Liver (tissue), 9 donors: ENCODE measurements around the gene PHIP. TPM values are rescaled to one million over a fixed set of nuclear protein-coding genes. Genes with fewer than 3 reads are reported as not detected.

Source experiments
- DNase-seq: peaks from one replicate; pipeline ENCODE4 v3.0.0-alpha.2; 2017; ENCODE audit warnings: low spot score
- H3K27ac ChIP-seq, 2 donors: one replicate each; pipeline ENCODE4 v1.7.0; 2013; ENCODE audit warnings: inconsistent platforms in 2 of 2, low read length in 2 of 2, control low read depth in 1 of 2, low read depth in 1 of 2, mild to moderate bottlenecking in 1 of 2
- H3K27me3 ChIP-seq, 4 donors: one replicate each; pipeline versions ENCODE4 v1.6.1 to v1.7.0; 2013; ENCODE audit warnings: low read length in 3 of 4, inconsistent platforms in 1 of 4, mild to moderate bottlenecking in 1 of 4, moderate library complexity in 1 of 4; ENCODE audit not compliant: control insufficient read depth in 4 of 4, insufficient read depth in 4 of 4
- H3K36me3 ChIP-seq, 4 donors: one replicate each; pipeline versions ENCODE4 v1.6.1 to v1.7.0; 2013; ENCODE audit warnings: low read length in 3 of 4, mild to moderate bottlenecking in 3 of 4, low read depth in 1 of 4, moderate library complexity in 1 of 4; ENCODE audit not compliant: control insufficient read depth in 4 of 4, insufficient read depth in 3 of 4
- H3K4me1 ChIP-seq, 4 donors: one replicate each; pipeline versions ENCODE4 v1.6.1 to v1.7.0; 2013; ENCODE audit warnings: low read length in 3 of 4, mild to moderate bottlenecking in 3 of 4, moderate library complexity in 1 of 4; ENCODE audit not compliant: control insufficient read depth in 4 of 4, insufficient read depth in 4 of 4
- H3K4me3 ChIP-seq, 3 donors: one replicate each; pipeline versions ENCODE4 v1.6.1 to v1.7.0; 2013; ENCODE audit warnings: low read length in 3 of 3, control low read depth in 1 of 3, low read depth in 1 of 3, mild to moderate bottlenecking in 1 of 3
- H3K9ac ChIP-seq, 2 donors: one replicate each; pipeline ENCODE4 v1.7.0; 2013; ENCODE audit warnings: low read length in 2 of 2, mild to moderate bottlenecking in 2 of 2, moderate library complexity in 2 of 2, control low read depth in 1 of 2, low read depth in 1 of 2
- H3K9me3 ChIP-seq, 4 donors: one replicate each; pipeline versions ENCODE4 v1.6.1 to v1.7.0; 2013; ENCODE audit warnings: low read length in 3 of 4; ENCODE audit not compliant: control insufficient read depth in 4 of 4
- ATF3 ChIP-seq: IDR thresholded peaks from 2 replicates; pipeline ENCODE4 v1.6.1; 2016; ENCODE audit warnings: antibody characterized with exemption
- CTCF ChIP-seq: fragments of 150-350 bp; IDR thresholded peaks from 2 replicates; pipeline ENCODE4 v1.5.1; 2017; ENCODE audit warnings: improper control_type of control experiment, low read depth, low read length; ENCODE audit not compliant: missing input control
- EGR1 ChIP-seq, 2 donors: IDR thresholded peaks; 2 replicates each; pipeline ENCODE4 v1.6.1; 2016 to 2018; ENCODE audit warnings: antibody characterized with exemption in 2 of 2, low read depth in 2 of 2
- FOXA1 ChIP-seq: IDR thresholded peaks from 2 replicates; pipeline ENCODE4 v1.6.1; 2016; ENCODE audit warnings: antibody characterized with exemption
- FOXA2 ChIP-seq: IDR thresholded peaks from 2 replicates; pipeline ENCODE4 v1.6.1; 2016; ENCODE audit warnings: antibody characterized with exemption
- GABPA ChIP-seq, 2 donors: IDR thresholded peaks in 1 of 2; conservative IDR thresholded peaks in 1 of 2; 2 replicates each; pipeline ENCODE4 v1.6.1; 2016; ENCODE audit warnings: antibody characterized with exemption in 2 of 2, mild to moderate bottlenecking in 1 of 2, moderate library complexity in 1 of 2
- HNF4A ChIP-seq, 2 donors: conservative IDR thresholded peaks; 2 replicates each; pipeline ENCODE4 v1.6.1; 2016; ENCODE audit warnings: antibody characterized with exemption in 2 of 2, mild to moderate bottlenecking in 2 of 2
- MAX ChIP-seq: IDR thresholded peaks from 2 replicates; pipeline ENCODE4 v1.6.1; 2016; ENCODE audit warnings: antibody characterized with exemption
- NR2F2 ChIP-seq: IDR thresholded peaks from 2 replicates; pipeline ENCODE4 v1.6.1; 2016; ENCODE audit warnings: antibody characterized with exemption
- RAD21 ChIP-seq, 2 donors: IDR thresholded peaks; 2 replicates each; pipeline ENCODE4 v1.6.1; 2016; ENCODE audit warnings: antibody characterized with exemption in 2 of 2, mild to moderate bottlenecking in 2 of 2
- REST ChIP-seq: IDR thresholded peaks from 2 replicates; pipeline ENCODE4 v1.6.1; 2016; ENCODE audit warnings: antibody characterized with exemption, mild to moderate bottlenecking
- RXRA ChIP-seq, 2 donors: IDR thresholded peaks; 2 replicates each; pipeline ENCODE4 v1.6.1; 2017 to 2018; ENCODE audit warnings: antibody characterized with exemption in 2 of 2, mild to moderate bottlenecking in 1 of 2
- SP1 ChIP-seq: IDR thresholded peaks from 2 replicates; pipeline ENCODE4 v1.6.1; 2018; ENCODE audit warnings: antibody characterized with exemption, mild to moderate bottlenecking
- TAF1 ChIP-seq: conservative IDR thresholded peaks from 2 replicates; pipeline ENCODE4 v1.6.1; 2016; ENCODE audit warnings: antibody characterized with exemption, mild to moderate bottlenecking
- YY1 ChIP-seq: IDR thresholded peaks from 2 replicates; pipeline ENCODE4 v1.6.1; 2016; ENCODE audit warnings: antibody characterized with exemption, mild to moderate bottlenecking
- ZBTB33 ChIP-seq: IDR thresholded peaks from 2 replicates; pipeline ENCODE4 v1.6.1; 2016; ENCODE audit warnings: antibody characterized with exemption
- WGBS: extraction: QIAGEN DNeasy Blood & Tissue Kit; methylation state at CpG from one replicate; pipeline ENCODE4 v1.1.7; 2013; 5-methylcytosine and 5-hydroxymethylcytosine counted together
- polyA plus RNA-seq, 2 donors: library from polyadenylated mRNA; stranded (reverse) in 1 of 2; unstranded in 1 of 2; fragments of 200-250 nt in 1 of 2; fragments of >200 nt in 1 of 2; fragmentation: Nextera tagmentation in 1 of 2; extraction: Ambion mirVana in 1 of 2; gene quantifications; one replicate each; pipeline versions ENCODE4 v1.2.1 to v1.2.3, GENCODE V29; 2013 to 2015
- total RNA-seq, 2 donors: library from RNA; depleted of rRNA; stranded (reverse); fragments of >200 nt; gene quantifications; one replicate each; pipeline ENCODE4 v1.2.3, GENCODE V29; 2014
- donor health status: healthy.
- donor health status: healthy.
- donor health status: healthy.
- donor health status: healthy.
- donor health status: healthy.

The PHIP gene
- total and polyA plus RNA-seq, 4 donors: 1.6 to 22.4 (median 9.4) TPM

GRCh38 chr6:79066330-79066729 lies 11.7 kb downstream of the PHIP start:
- no peaks in the 10 kb centered on the region for H3K9me3 ChIP-seq
- no peaks in the 10 kb centered on the region for H3K27me3 ChIP-seq
- peaks cover 0 to 2% (median 0%) of the 10 kb centered on the region in 4 donors for H3K36me3 ChIP-seq
- TF ChIP-seq MAX (no peak), NR2F2 (no peak), SP1 (no peak), ATF3 (no peak), REST (no peak), RAD21 (IDR thresholded peaks at IDR 0.05) (no peak), TAF1 (no peak), GABPA (IDR thresholded peaks at IDR 0.05 in 1 of 2, conservative IDR thresholded peaks at IDR 0.05 in 1 of 2) (no peak), FOXA1 (no peak), FOXA2 (no peak), CTCF (no peak), RXRA (IDR thresholded peaks at IDR 0.05) (no peak)
- H3K9ac ChIP-seq: no peak overlapping the region
- H3K4me1 ChIP-seq: no peaks in the 10 kb centered on the region
- DNase-seq: no peak
- no peak overlapping the region for H3K4me3 ChIP-seq
- H3K27ac ChIP-seq: no peak overlapping the region

- no peaks in the 10 kb centered on the region for H3K9me3 ChIP-seq
- no peaks in the 10 kb centered on the region for H3K27me3 ChIP-seq
- H3K36me3 ChIP-seq: peaks cover 1 to 6% (median 3%) of the 10 kb centered on the region in 4 donors
- H3K4me3 ChIP-seq: no peak overlapping the region
- DNase-seq: no peak
- no peak overlapping the region for H3K9ac ChIP-seq
- no peaks in the 10 kb centered on the region for H3K4me1 ChIP-seq
- 80% methylated on average over 2 of the region's 2 CpGs for WGBS
- TF ChIP-seq GABPA (IDR thresholded peaks at IDR 0.05 in 1 of 2, conservative IDR thresholded peaks at IDR 0.05 in 1 of 2) (no peak), SP1 (no peak), EGR1 (IDR thresholded peaks at IDR 0.05; ENCODE audit: low read depth in 2 of 2) (no peak), NR2F2 (no peak), FOXA1 (no peak), YY1 (no peak), MAX (no peak), CTCF (no peak), ZBTB33 (no peak), TAF1 (no peak), HNF4A (conservative IDR thresholded peaks at IDR 0.05) (no peak)
- no peak overlapping the region for H3K27ac ChIP-seq
These were observed 12.8 kb downstream of the PHIP start for GRCh38 chr6:79065232-79065631.
